Measurements from ENCODE around the gene CHRNE.

The CHRNE gene

GRCh38 chr17:4946312-4946976, 43.5 kb upstream of the CHRNE start:
- TF ChIP-seq, protein P1, sequence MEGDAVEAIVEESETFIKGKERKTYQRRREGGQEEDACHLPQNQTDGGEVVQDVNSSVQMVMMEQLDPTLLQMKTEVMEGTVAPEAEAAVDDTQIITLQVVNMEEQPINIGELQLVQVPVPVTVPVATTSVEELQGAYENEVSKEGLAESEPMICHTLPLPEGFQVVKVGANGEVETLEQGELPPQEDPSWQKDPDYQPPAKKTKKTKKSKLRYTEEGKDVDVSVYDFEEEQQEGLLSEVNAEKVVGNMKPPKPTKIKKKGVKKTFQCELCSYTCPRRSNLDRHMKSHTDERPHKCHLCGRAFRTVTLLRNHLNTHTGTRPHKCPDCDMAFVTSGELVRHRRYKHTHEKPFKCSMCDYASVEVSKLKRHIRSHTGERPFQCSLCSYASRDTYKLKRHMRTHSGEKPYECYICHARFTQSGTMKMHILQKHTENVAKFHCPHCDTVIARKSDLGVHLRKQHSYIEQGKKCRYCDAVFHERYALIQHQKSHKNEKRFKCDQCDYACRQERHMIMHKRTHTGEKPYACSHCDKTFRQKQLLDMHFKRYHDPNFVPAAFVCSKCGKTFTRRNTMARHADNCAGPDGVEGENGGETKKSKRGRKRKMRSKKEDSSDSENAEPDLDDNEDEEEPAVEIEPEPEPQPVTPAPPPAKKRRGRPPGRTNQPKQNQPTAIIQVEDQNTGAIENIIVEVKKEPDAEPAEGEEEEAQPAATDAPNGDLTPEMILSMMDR (conservative IDR thresholded peaks at IDR 0.05; ENCODE audit: low read length), result no peak
- TF ChIP-seq EZH2phosphoT487 (IDR thresholded peaks at IDR 0.05; ENCODE audit: borderline replicate concordance), result no peak
- peaks cover 47% of the 10 kb centered on the region for H3K36me3 ChIP-seq (ENCODE audit: insufficient read depth, low read length)
- H3K9ac ChIP-seq (ENCODE audit: low read depth, low read length, poor library complexity, severe bottlenecking), result peak overlapping the region; percentile 99
- H4K20me1 ChIP-seq (ENCODE audit: insufficient read depth, low read length, poor library complexity, severe bottlenecking), result peaks cover 65% of the 10 kb centered on the region
- H3K4me1 ChIP-seq (ENCODE audit: insufficient read depth, low read length, poor library complexity, severe bottlenecking), result peaks cover 58% of the 10 kb centered on the region
- H3K9me2 ChIP-seq (replicated peaks; ENCODE audit: low read depth, low read length), result no peaks in the 10 kb centered on the region
- H3K27me3 ChIP-seq (ENCODE audit: insufficient read depth, low read length, poor library complexity, severe bottlenecking), result peaks cover 14% of the 10 kb centered on the region
- H3K9me3 ChIP-seq (ENCODE audit: insufficient read depth, low read depth, low read length), result no peaks in the 10 kb centered on the region
- H2AFZ ChIP-seq (ENCODE audit: low read length), result no peak overlapping the region
- peaks cover 84% of the 10 kb centered on the region for H3K79me2 ChIP-seq (ENCODE audit: insufficient read depth, low read length)
- H3K4me3 ChIP-seq (ENCODE audit: low read length, poor library complexity, severe bottlenecking), result peak overlapping the region; percentile 90
- peaks cover 44% of the 10 kb centered on the region for H3F3A ChIP-seq (ENCODE audit: low read depth)
- peak overlapping the region; percentile 96 for H3K4me2 ChIP-seq (ENCODE audit: low read depth, low read length, poor library complexity, severe bottlenecking)

GRCh38 chr17:4945944-4946280, 43.0 kb upstream of the CHRNE start:
- TF ChIP-seq, protein P1 (conservative IDR thresholded peaks at IDR 0.05; ENCODE audit: low read length), result no peak
- no peak for TF ChIP-seq EZH2phosphoT487 (IDR thresholded peaks at IDR 0.05; ENCODE audit: borderline replicate concordance)
- H3K4me3 ChIP-seq (ENCODE audit: low read length, poor library complexity, severe bottlenecking), result peak overlapping the region; percentile 90
- H3K4me1 ChIP-seq (ENCODE audit: insufficient read depth, low read length, poor library complexity, severe bottlenecking), result peaks cover 58% of the 10 kb centered on the region
- H3K79me2 ChIP-seq (ENCODE audit: insufficient read depth, low read length), result peaks cover 84% of the 10 kb centered on the region
- peaks cover 14% of the 10 kb centered on the region for H3K27me3 ChIP-seq (ENCODE audit: insufficient read depth, low read length, poor library complexity, severe bottlenecking)
- H3F3A ChIP-seq (ENCODE audit: low read depth), result peaks cover 44% of the 10 kb centered on the region
- H3K9ac ChIP-seq (ENCODE audit: low read depth, low read length, poor library complexity, severe bottlenecking), result peak overlapping the region; percentile 99
- peaks cover 71% of the 10 kb centered on the region for H4K20me1 ChIP-seq (ENCODE audit: insufficient read depth, low read length, poor library complexity, severe bottlenecking)
- peak overlapping the region; percentile 96 for H3K4me2 ChIP-seq (ENCODE audit: low read depth, low read length, poor library complexity, severe bottlenecking)
- H2AFZ ChIP-seq (ENCODE audit: low read length), result no peak overlapping the region
- peaks cover 47% of the 10 kb centered on the region for H3K36me3 ChIP-seq (ENCODE audit: insufficient read depth, low read length)
- no peaks in the 10 kb centered on the region for H3K9me2 ChIP-seq (replicated peaks; ENCODE audit: low read depth, low read length)
- H3K9me3 ChIP-seq (ENCODE audit: insufficient read depth, low read depth, low read length), result no peaks in the 10 kb centered on the region

DNA sequence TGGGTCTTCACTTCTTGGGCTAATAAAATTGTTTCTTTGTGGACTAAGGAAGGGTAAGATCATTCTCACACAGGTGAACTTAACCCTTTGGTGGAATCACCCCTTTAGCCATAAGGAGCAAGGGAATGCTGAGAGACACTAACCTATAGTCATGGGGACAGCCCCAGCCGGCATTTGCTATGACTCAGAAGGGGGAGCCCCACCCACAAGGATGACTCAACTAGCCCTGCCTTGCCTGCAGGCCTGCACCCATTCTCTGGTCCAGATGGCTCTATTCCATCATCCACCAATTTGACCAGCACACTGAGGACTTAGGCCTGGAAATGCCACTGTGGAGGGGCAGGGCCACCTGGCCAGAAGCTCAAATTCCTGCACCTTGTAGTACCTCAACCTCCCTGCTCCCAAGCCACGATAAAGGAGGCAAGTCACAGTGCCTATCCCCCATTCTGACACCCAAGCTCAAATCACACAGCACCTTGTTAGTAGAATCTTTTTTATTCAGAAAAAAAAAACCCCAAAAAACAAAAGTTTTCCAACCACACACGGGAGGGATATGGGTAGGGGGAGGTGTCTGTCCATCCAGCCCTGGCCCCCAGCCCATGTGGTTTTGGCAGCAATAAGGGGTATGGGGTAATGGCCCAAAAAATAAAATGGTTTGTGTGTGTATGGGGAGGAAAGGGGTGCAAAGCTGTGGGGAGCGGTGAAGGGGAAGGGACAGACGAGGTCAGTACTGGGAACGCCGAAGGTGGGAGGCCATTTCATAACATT, 42.5 kb upstream of the CHRNE start:
- peak overlapping the region; percentile 90 for H3K4me3 ChIP-seq (ENCODE audit: low read length, poor library complexity, severe bottlenecking)
- no peaks in the 10 kb centered on the region for H3K9me3 ChIP-seq (ENCODE audit: insufficient read depth, low read depth, low read length)
- peaks cover 55% of the 10 kb centered on the region for H3K4me1 ChIP-seq (ENCODE audit: insufficient read depth, low read length, poor library complexity, severe bottlenecking)
- peak overlapping the region; percentile 99 for H3K9ac ChIP-seq (ENCODE audit: low read depth, low read length, poor library complexity, severe bottlenecking)
- no peak overlapping the region for H2AFZ ChIP-seq (ENCODE audit: low read length)
- H3F3A ChIP-seq (ENCODE audit: low read depth), result peaks cover 49% of the 10 kb centered on the region
- H3K27me3 ChIP-seq (ENCODE audit: insufficient read depth, low read length, poor library complexity, severe bottlenecking), result peaks cover 14% of the 10 kb centered on the region
- H3K79me2 ChIP-seq (ENCODE audit: insufficient read depth, low read length), result peaks cover 83% of the 10 kb centered on the region
- H3K9me2 ChIP-seq (replicated peaks; ENCODE audit: low read depth, low read length), result no peaks in the 10 kb centered on the region
- peak overlapping the region; percentile 96 for H3K4me2 ChIP-seq (ENCODE audit: low read depth, low read length, poor library complexity, severe bottlenecking)
- H3K36me3 ChIP-seq (ENCODE audit: insufficient read depth, low read length), result peaks cover 47% of the 10 kb centered on the region
- peaks cover 76% of the 10 kb centered on the region for H4K20me1 ChIP-seq (ENCODE audit: insufficient read depth, low read length, poor library complexity, severe bottlenecking)
- no peak for TF ChIP-seq EZH2phosphoT487 (IDR thresholded peaks at IDR 0.05; ENCODE audit: borderline replicate concordance)
- TF ChIP-seq, protein P1 (conservative IDR thresholded peaks at IDR 0.05; ENCODE audit: low read length), result no peak
